ENCODE data around the gene NCOA3.

The NCOA3 gene

DNA sequence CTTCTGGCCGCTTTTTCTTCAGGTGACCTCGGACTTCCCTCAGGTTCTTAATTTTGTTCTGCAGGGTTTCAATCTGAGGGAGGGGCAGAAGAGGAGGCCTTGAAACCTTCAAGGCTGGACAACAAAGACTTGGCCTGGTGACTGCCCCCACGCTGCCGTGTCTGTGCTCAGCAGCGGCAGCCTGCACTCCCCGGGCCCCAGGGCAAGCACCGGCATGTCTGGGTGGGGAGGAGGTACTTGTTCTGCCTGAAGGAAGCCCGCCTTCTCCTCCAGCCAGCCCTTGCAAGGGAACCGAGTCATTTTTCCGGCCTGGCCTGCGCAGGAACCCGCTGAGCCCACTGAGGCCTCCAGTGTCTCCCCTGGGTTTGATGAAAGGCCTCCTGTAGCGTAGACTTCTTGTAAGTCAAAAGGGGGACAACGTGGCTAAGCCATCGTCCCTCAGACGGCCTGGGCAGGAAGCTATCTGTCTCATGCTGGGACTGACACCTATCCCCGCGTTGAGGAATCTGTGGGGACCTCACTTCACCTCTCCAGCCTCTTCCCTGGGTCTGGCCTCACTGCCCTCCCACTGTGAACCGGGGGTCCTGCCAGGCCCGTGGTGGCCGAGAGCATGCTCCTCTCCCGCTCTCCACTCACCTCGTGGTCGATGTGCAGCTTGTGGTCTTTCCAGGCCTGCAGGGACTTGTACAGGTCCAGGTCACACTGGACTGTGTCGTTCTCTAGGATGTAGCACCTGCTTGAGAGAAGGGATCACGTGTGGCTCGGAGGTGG, 163.7 kb downstream of the NCOA3 start:
- Histone ChIP-seq H2BK5ac (ENCODE audit: low read length) (no peak overlapping the region), H3K56ac (ENCODE audit: low read length) (no peak overlapping the region), H3K36me3 (ENCODE audit: control insufficient read depth, insufficient read depth, low read length) (no peaks in the 10 kb centered on the region), H3K27me3 (ENCODE audit: insufficient read depth, low read length, poor library complexity) (no peaks in the 10 kb centered on the region), H3K4me1 (ENCODE audit: control insufficient read depth, low read depth, low read length) (no peaks in the 10 kb centered on the region), H3K4me2 (ENCODE audit: low read length) (no peak overlapping the region), H3K9ac (ENCODE audit: low read length) (no peak overlapping the region), H4K8ac (ENCODE audit: low read depth, low read length) (no peak overlapping the region), H3K18ac (ENCODE audit: low read length) (no peak overlapping the region), H2BK120ac (ENCODE audit: low read depth, low read length) (no peak overlapping the region), H3K79me1 (ENCODE audit: low read length) (no peaks in the 10 kb centered on the region), H4K5ac (ENCODE audit: low read length) (no peak overlapping the region), H2BK15ac (replicated peaks; ENCODE audit: low read depth) (no peak overlapping the region), H3K23ac (ENCODE audit: low read length) (no peak overlapping the region), H3K4me3 (ENCODE audit: low read length) (no peak overlapping the region), H3K27ac (ENCODE audit: low read depth, low read length) (no peak overlapping the region), H2AK5ac (ENCODE audit: low read length) (no peak overlapping the region), H3K79me2 (ENCODE audit: control insufficient read depth, insufficient read depth, low read length) (no peaks in the 10 kb centered on the region), H3K4ac (ENCODE audit: low read depth, low read length) (no peak overlapping the region)
- WGBS (ENCODE audit: extremely low coverage, insufficient coverage, low lambda C conversion rate): no CpG with 5 or more reads among the region's 27 CpGs
- no peak for DNase-seq

GRCh38 chr20:47666304-47666703, 164.6 kb downstream of the NCOA3 start:
- WGBS (ENCODE audit: extremely low coverage, insufficient coverage, low lambda C conversion rate): no CpG with 5 or more reads among the region's 19 CpGs
- H3K23ac ChIP-seq (ENCODE audit: low read length): no peak overlapping the region
- no peak overlapping the region for H2AK5ac ChIP-seq (ENCODE audit: low read length)

GRCh38 chr20:47667086-47667485, 165.4 kb downstream of the NCOA3 start:
- no peak overlapping the region for H3K4ac ChIP-seq (ENCODE audit: low read depth, low read length)
- H4K5ac ChIP-seq (ENCODE audit: low read length): no peak overlapping the region
- H3K4me1 ChIP-seq (ENCODE audit: control insufficient read depth, low read depth, low read length): no peaks in the 10 kb centered on the region
- H3K36me3 ChIP-seq (ENCODE audit: control insufficient read depth, insufficient read depth, low read length): no peaks in the 10 kb centered on the region
- no peak overlapping the region for H3K9ac ChIP-seq (ENCODE audit: low read length)
- H3K23ac ChIP-seq (ENCODE audit: low read length): no peak overlapping the region
- H2BK5ac ChIP-seq (ENCODE audit: low read length): no peak overlapping the region
- no peak overlapping the region for H3K56ac ChIP-seq (ENCODE audit: low read length)
- H3K79me2 ChIP-seq (ENCODE audit: control insufficient read depth, insufficient read depth, low read length): no peaks in the 10 kb centered on the region
- H3K79me1 ChIP-seq (ENCODE audit: low read length): no peaks in the 10 kb centered on the region
- H4K8ac ChIP-seq (ENCODE audit: low read depth, low read length): no peak overlapping the region
- no peak overlapping the region for H2BK120ac ChIP-seq (ENCODE audit: low read depth, low read length)
- DNase-seq: no peak
- no peaks in the 10 kb centered on the region for H3K27me3 ChIP-seq (ENCODE audit: insufficient read depth, low read length, poor library complexity)
- H2BK15ac ChIP-seq (replicated peaks; ENCODE audit: low read depth): no peak overlapping the region
- H3K27ac ChIP-seq (ENCODE audit: low read depth, low read length): no peak overlapping the region
- H3K4me3 ChIP-seq (ENCODE audit: low read length): no peak overlapping the region
- no peak overlapping the region for H3K4me2 ChIP-seq (ENCODE audit: low read length)
- no peak overlapping the region for H2AK5ac ChIP-seq (ENCODE audit: low read length)
- WGBS (ENCODE audit: extremely low coverage, insufficient coverage, low lambda C conversion rate): no CpG with 5 or more reads among the region's 5 CpGs
- no peak overlapping the region for H3K18ac ChIP-seq (ENCODE audit: low read length)

More at GRCh38 chr20:47666304-47666703, 164.6 kb downstream of the NCOA3 start:
- Histone ChIP-seq H3K4ac (ENCODE audit: low read depth, low read length) (no peak overlapping the region), H3K56ac (ENCODE audit: low read length) (no peak overlapping the region), H3K18ac (ENCODE audit: low read length) (no peak overlapping the region), H4K5ac (ENCODE audit: low read length) (no peak overlapping the region), H2BK15ac (replicated peaks; ENCODE audit: low read depth) (no peak overlapping the region), H3K4me1 (ENCODE audit: control insufficient read depth, low read depth, low read length) (no peaks in the 10 kb centered on the region), H3K27ac (ENCODE audit: low read depth, low read length) (no peak overlapping the region), H3K4me2 (ENCODE audit: low read length) (no peak overlapping the region), H3K4me3 (ENCODE audit: low read length) (no peak overlapping the region), H3K27me3 (ENCODE audit: insufficient read depth, low read length, poor library complexity) (no peaks in the 10 kb centered on the region), H3K79me2 (ENCODE audit: control insufficient read depth, insufficient read depth, low read length) (no peaks in the 10 kb centered on the region), H2BK120ac (ENCODE audit: low read depth, low read length) (no peak overlapping the region), H3K79me1 (ENCODE audit: low read length) (no peaks in the 10 kb centered on the region), H3K36me3 (ENCODE audit: control insufficient read depth, insufficient read depth, low read length) (no peaks in the 10 kb centered on the region), H3K9ac (ENCODE audit: low read length) (no peak overlapping the region), H2BK5ac (ENCODE audit: low read length) (no peak overlapping the region), H4K8ac (ENCODE audit: low read depth, low read length) (no peak overlapping the region)
- DNase-seq: no peak

DNA sequence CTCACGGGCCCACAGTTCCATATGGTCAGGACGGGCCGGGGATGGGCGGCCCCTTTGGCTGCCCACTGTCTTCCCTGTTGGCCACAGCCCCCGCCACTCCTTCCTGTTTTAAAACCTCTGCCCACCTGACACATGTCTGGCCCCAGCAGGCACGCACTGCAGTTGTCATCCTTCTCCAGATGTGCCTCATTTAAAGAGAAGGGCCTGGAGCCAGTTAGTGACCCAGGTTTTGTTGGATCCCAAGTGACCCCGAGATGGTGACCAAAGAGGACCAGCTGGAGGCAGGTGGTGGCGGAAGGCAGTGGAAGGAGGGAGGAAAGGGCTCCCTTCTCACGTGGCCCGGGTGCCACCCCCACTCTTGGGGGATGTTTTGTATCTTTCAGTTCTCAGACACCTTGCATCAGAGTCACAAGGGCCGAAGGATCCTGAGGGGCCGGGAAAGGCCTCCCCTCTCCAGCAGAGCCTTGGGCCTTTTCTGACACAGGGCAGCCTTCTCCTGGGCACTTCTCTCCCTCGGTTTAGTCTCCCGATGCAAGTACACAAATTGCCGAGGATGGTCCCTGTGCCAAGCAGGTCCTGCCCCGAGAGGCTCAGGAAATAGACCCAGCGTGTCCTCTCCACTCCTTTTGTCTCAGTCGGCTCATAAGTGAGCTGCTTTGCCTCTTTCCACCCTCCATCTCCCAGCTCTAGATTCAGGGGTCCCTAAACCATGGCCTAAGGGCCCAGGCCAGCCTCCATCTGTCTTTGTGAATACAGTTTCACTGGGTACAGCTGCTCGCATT, 166.0 kb downstream of the NCOA3 start:
- Histone ChIP-seq H3K9ac (ENCODE audit: low read length) (no peak overlapping the region), H3K27ac (ENCODE audit: low read depth, low read length) (no peak overlapping the region)

GRCh38 chr20:47668313-47669151, 166.8 kb downstream of the NCOA3 start:
- H3K79me2 ChIP-seq (ENCODE audit: control insufficient read depth, insufficient read depth, low read length): no peaks in the 10 kb centered on the region
- no peak overlapping the region for H3K56ac ChIP-seq (ENCODE audit: low read length)
- no peaks in the 10 kb centered on the region for H3K36me3 ChIP-seq (ENCODE audit: control insufficient read depth, insufficient read depth, low read length)
- no peaks in the 10 kb centered on the region for H3K79me1 ChIP-seq (ENCODE audit: low read length)
- no peaks in the 10 kb centered on the region for H3K4me1 ChIP-seq (ENCODE audit: control insufficient read depth, low read depth, low read length)
- H3K23ac ChIP-seq (ENCODE audit: low read length): no peak overlapping the region
- H4K5ac ChIP-seq (ENCODE audit: low read length): no peak overlapping the region
- no peak overlapping the region for H4K8ac ChIP-seq (ENCODE audit: low read depth, low read length)
- no peaks in the 10 kb centered on the region for H3K27me3 ChIP-seq (ENCODE audit: insufficient read depth, low read length, poor library complexity)
- H2BK15ac ChIP-seq (replicated peaks; ENCODE audit: low read depth): no peak overlapping the region
- no CpG with 5 or more reads among the region's 23 CpGs for WGBS (ENCODE audit: extremely low coverage, insufficient coverage, low lambda C conversion rate)
- no peak overlapping the region for H2AK5ac ChIP-seq (ENCODE audit: low read length)
- H3K4me3 ChIP-seq (ENCODE audit: low read length): no peak overlapping the region
- no peak overlapping the region for H3K4me2 ChIP-seq (ENCODE audit: low read length)
- no peak overlapping the region for H2BK5ac ChIP-seq (ENCODE audit: low read length)
- no peak overlapping the region for H3K27ac ChIP-seq (ENCODE audit: low read depth, low read length)
- H3K18ac ChIP-seq (ENCODE audit: low read length): no peak overlapping the region
- H3K9ac ChIP-seq (ENCODE audit: low read length): no peak overlapping the region
- no peak for DNase-seq
- H2BK120ac ChIP-seq (ENCODE audit: low read depth, low read length): no peak overlapping the region
- no peak overlapping the region for H3K4ac ChIP-seq (ENCODE audit: low read depth, low read length)

More for the DNA sequence above, 166.0 kb downstream of the NCOA3 start:
- Histone ChIP-seq H2AK5ac (ENCODE audit: low read length) (no peak overlapping the region), H3K56ac (ENCODE audit: low read length) (no peak overlapping the region), H3K79me1 (ENCODE audit: low read length) (no peaks in the 10 kb centered on the region), H3K4me1 (ENCODE audit: control insufficient read depth, low read depth, low read length) (no peaks in the 10 kb centered on the region), H3K4me3 (ENCODE audit: low read length) (no peak overlapping the region), H3K23ac (ENCODE audit: low read length) (no peak overlapping the region), H2BK15ac (replicated peaks; ENCODE audit: low read depth) (no peak overlapping the region), H3K36me3 (ENCODE audit: control insufficient read depth, insufficient read depth, low read length) (no peaks in the 10 kb centered on the region), H3K4me2 (ENCODE audit: low read length) (no peak overlapping the region), H4K5ac (ENCODE audit: low read length) (no peak overlapping the region), H3K27me3 (ENCODE audit: insufficient read depth, low read length, poor library complexity) (no peaks in the 10 kb centered on the region), H4K8ac (ENCODE audit: low read depth, low read length) (no peak overlapping the region), H3K18ac (ENCODE audit: low read length) (no peak overlapping the region), H3K4ac (ENCODE audit: low read depth, low read length) (no peak overlapping the region), H2BK120ac (ENCODE audit: low read depth, low read length) (no peak overlapping the region), H3K79me2 (ENCODE audit: control insufficient read depth, insufficient read depth, low read length) (no peaks in the 10 kb centered on the region), H2BK5ac (ENCODE audit: low read length) (no peak overlapping the region)
- no peak for DNase-seq
- WGBS (ENCODE audit: extremely low coverage, insufficient coverage, low lambda C conversion rate): no CpG with 5 or more reads among the region's 19 CpGs

Measured in mesendoderm (in vitro differentiated cells).